Measurements from ENCODE around the gene SACS.

The SACS gene

DNA sequence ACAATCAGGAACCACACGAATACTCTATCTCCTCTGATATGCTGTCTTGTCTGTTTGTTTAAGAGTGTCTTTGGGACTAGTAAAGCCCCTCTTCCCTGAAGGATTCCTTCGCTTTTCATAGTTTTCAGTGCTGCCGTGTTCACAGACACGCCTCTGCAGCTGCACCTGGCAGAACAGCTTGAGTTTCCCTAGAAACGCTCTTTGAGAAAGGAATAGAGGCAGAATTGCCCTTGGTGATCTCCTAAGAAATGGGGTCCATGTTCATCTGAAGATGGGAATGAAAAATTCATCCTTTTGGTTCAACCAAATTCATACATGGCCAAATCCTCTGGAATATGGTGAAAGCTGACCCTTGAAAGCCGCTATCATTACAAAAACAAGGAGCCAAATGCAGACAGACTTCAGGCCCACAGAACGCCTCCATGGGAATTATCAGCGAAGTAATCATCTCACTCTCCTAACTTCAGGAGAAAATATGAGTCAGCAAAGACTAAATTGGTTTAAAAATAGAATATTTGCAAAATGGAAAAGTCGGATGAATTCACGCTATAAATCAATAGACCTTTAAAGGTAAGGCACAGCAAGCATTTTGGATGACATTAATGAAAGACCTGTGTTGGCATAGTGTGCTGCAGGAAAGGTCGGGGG is 5.5 kb downstream of the SACS start:
- H2AFZ ChIP-seq (ENCODE audit: low read depth, low read length) = no peak overlapping the region
- H4K20me1 ChIP-seq (ENCODE audit: insufficient read depth, low read length) = no peaks in the 10 kb centered on the region
- no peaks in the 10 kb centered on the region for H3K9me3 ChIP-seq (ENCODE audit: insufficient read depth, low read length, severe bottlenecking)
- no peak overlapping the region for H3K4me3 ChIP-seq (ENCODE audit: low read depth in 1 of 2, low read length in 2 of 2)
- no peak for TF ChIP-seq EZH2 (IDR thresholded peaks at IDR 0.05; ENCODE audit: borderline replicate concordance, low read depth, low read length, severe bottlenecking)
- TF ChIP-seq, protein P1, sequence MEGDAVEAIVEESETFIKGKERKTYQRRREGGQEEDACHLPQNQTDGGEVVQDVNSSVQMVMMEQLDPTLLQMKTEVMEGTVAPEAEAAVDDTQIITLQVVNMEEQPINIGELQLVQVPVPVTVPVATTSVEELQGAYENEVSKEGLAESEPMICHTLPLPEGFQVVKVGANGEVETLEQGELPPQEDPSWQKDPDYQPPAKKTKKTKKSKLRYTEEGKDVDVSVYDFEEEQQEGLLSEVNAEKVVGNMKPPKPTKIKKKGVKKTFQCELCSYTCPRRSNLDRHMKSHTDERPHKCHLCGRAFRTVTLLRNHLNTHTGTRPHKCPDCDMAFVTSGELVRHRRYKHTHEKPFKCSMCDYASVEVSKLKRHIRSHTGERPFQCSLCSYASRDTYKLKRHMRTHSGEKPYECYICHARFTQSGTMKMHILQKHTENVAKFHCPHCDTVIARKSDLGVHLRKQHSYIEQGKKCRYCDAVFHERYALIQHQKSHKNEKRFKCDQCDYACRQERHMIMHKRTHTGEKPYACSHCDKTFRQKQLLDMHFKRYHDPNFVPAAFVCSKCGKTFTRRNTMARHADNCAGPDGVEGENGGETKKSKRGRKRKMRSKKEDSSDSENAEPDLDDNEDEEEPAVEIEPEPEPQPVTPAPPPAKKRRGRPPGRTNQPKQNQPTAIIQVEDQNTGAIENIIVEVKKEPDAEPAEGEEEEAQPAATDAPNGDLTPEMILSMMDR (IDR thresholded peaks at IDR 0.05; ENCODE audit: borderline replicate concordance, extremely low read depth, low read length, poor library complexity, severe bottlenecking) = no peak
- H3K27ac ChIP-seq (ENCODE audit: low read length) = no peak overlapping the region
- peaks cover 3% of the 10 kb centered on the region for H3K27me3 ChIP-seq (ENCODE audit: insufficient read depth, low read length, poor library complexity)
- no peak for DNase-seq
- H3K4me2 ChIP-seq (ENCODE audit: insufficient read depth, low read length) = no peak overlapping the region
- H3K9ac ChIP-seq (ENCODE audit: low read depth, low read length) = no peak overlapping the region
- no peaks in the 10 kb centered on the region for H3K79me2 ChIP-seq (ENCODE audit: insufficient read depth, low read length)
- no peak for ATAC-seq (ENCODE audit: insufficient read depth, low read depth)
- H3K4me1 ChIP-seq (ENCODE audit: insufficient read depth, low read length) = no peaks in the 10 kb centered on the region
- H3K36me3 ChIP-seq (ENCODE audit: insufficient read depth, low read length) = no peaks in the 10 kb centered on the region

DNA sequence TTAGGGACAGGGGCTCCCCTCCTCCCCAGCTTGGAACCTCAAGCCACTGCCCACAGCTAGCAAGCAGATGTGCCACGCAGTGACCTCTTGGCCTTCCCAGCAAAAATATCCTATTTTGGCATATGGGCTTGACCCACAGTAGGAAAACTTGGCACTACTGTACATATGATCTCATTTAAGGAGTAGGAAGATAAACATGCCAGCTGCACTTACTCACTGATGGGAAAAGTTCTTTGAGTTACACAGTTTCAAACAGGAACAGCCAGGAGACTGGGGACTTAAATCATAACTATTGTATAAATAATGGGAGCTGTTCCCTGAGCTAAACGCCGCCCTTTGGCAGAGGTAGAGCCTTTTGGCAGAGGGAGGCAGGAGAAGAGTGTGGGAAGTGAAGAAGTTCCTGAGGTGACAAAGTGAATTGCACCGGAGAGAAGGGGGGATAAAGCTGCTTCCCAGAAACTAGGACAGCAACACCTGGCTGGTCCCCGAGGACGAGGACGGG is 6.1 kb downstream of the SACS start:
- no peaks in the 10 kb centered on the region for H3K9me3 ChIP-seq (ENCODE audit: insufficient read depth, low read length, severe bottlenecking)
- no peaks in the 10 kb centered on the region for H4K20me1 ChIP-seq (ENCODE audit: insufficient read depth, low read length)
- H3K4me3 ChIP-seq (ENCODE audit: low read depth in 1 of 2, low read length in 2 of 2) = no peak overlapping the region
- H3K9ac ChIP-seq (ENCODE audit: low read depth, low read length) = no peak overlapping the region
- DNase-seq (no peak), ATAC-seq (ENCODE audit: insufficient read depth, low read depth) (no peak)
- peaks cover 3% of the 10 kb centered on the region for H3K27me3 ChIP-seq (ENCODE audit: insufficient read depth, low read length, poor library complexity)
- H3K36me3 ChIP-seq (ENCODE audit: insufficient read depth, low read length) = no peaks in the 10 kb centered on the region
- no peaks in the 10 kb centered on the region for H3K79me2 ChIP-seq (ENCODE audit: insufficient read depth, low read length)
- H3K4me2 ChIP-seq (ENCODE audit: insufficient read depth, low read length) = no peak overlapping the region
- H2AFZ ChIP-seq (ENCODE audit: low read depth, low read length) = no peak overlapping the region
- TF ChIP-seq, protein P1 (IDR thresholded peaks at IDR 0.05; ENCODE audit: borderline replicate concordance, extremely low read depth, low read length, poor library complexity, severe bottlenecking) = no peak
- no peak for TF ChIP-seq EZH2 (IDR thresholded peaks at IDR 0.05; ENCODE audit: borderline replicate concordance, low read depth, low read length, severe bottlenecking)
- no peaks in the 10 kb centered on the region for H3K4me1 ChIP-seq (ENCODE audit: insufficient read depth, low read length)
- no peak overlapping the region for H3K27ac ChIP-seq (ENCODE audit: low read length)

DNA sequence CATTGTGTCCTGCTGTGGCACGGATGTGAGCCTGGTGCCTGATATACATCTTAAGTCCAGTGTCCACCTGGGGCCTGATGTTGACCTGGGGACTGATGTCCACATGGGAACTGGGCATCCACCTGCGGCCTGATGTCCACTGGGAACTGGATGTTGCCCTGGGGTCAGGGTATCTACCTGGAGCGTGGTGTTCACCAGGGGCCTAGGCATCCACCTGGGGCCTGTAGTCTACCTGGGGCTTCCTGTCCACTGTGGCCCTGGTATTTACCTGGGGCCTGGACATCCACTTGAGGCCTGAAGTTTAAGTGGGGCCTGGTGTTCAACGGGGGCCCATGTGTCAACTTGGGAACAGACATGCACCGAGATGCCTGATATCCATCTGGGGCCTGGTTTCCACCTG is 11.9 kb downstream of the SACS start:
- no peaks in the 10 kb centered on the region for H4K20me1 ChIP-seq (ENCODE audit: insufficient read depth, low read length)
- H3K27me3 ChIP-seq (ENCODE audit: insufficient read depth, low read length, poor library complexity) = no peaks in the 10 kb centered on the region
- H3K9ac ChIP-seq (ENCODE audit: low read depth, low read length) = no peak overlapping the region
- no peak overlapping the region for H2AFZ ChIP-seq (ENCODE audit: low read depth, low read length)
- ATAC-seq (ENCODE audit: insufficient read depth, low read depth) (no peak), DNase-seq (no peak)
- no peaks in the 10 kb centered on the region for H3K4me1 ChIP-seq (ENCODE audit: insufficient read depth, low read length)
- no peaks in the 10 kb centered on the region for H3K36me3 ChIP-seq (ENCODE audit: insufficient read depth, low read length)
- no peak overlapping the region for H3K27ac ChIP-seq (ENCODE audit: low read length)
- no peak overlapping the region for H3K4me3 ChIP-seq (ENCODE audit: low read depth in 1 of 2, low read length in 2 of 2)
- H3K4me2 ChIP-seq (ENCODE audit: insufficient read depth, low read length) = no peak overlapping the region
- no peak for TF ChIP-seq EZH2 (IDR thresholded peaks at IDR 0.05; ENCODE audit: borderline replicate concordance, low read depth, low read length, severe bottlenecking)
- TF ChIP-seq, protein P1 (IDR thresholded peaks at IDR 0.05; ENCODE audit: borderline replicate concordance, extremely low read depth, low read length, poor library complexity, severe bottlenecking) = no peak
- H3K79me2 ChIP-seq (ENCODE audit: insufficient read depth, low read length) = no peaks in the 10 kb centered on the region
- no peaks in the 10 kb centered on the region for H3K9me3 ChIP-seq (ENCODE audit: insufficient read depth, low read length, severe bottlenecking)
